GM13976 (cell line): ENCODE measurements around the gene HCFC2.

ENCODE experiments used
- DNase-seq: peaks from one replicate; pipeline ENCODE4 v3.0.0; 2012; ENCODE audit warnings: low spot score
- CTCF ChIP-seq: IDR thresholded peaks from 2 replicates; pipeline ENCODE4 v1.5.1; 2012; ENCODE audit warnings: borderline replicate concordance, mild to moderate bottlenecking; ENCODE audit not compliant: insufficient read depth; ENCODE audit errors: extremely low read depth, missing control alignments, control extremely low read depth
- in situ Hi-C: fragments of 300-500 bp; cut with MboI; formaldehyde crosslinking; loops from one replicate; pipeline ENCODE4 v1.12.0; 2022; ENCODE audit warnings: low sequenced_read_pairs, mixed read lengths, inconsistent platforms; ENCODE audit not compliant: unreplicated experiment

Gene HCFC2

GRCh38 chr12:104115587-104115975 is 51.2 kb downstream of the HCFC2 start:
- no peak for TF ChIP-seq CTCF
- DNase-seq, result no peak
- in situ Hi-C loops, result no loop called here

GRCh38 chr12:104121001-104121400 is 56.7 kb downstream of the HCFC2 start:
- TF ChIP-seq CTCF, result no peak
- no peak for DNase-seq
- in situ Hi-C loops, result no loop called here

GRCh38 chr12:104122298-104122697 is 58.0 kb downstream of the HCFC2 start:
- TF ChIP-seq CTCF, result no peak
- DNase-seq, result no peak
- in situ Hi-C loops, result no loop called here

GRCh38 chr12:104126548-104126947 is 62.2 kb downstream of the HCFC2 start:
- DNase-seq, result no peak
- in situ Hi-C loops, result no loop called here
- no peak for TF ChIP-seq CTCF

GRCh38 chr12:104130760-104131159 is 66.4 kb downstream of the HCFC2 start:
- DNase-seq, result no peak
- in situ Hi-C loops, result no loop called here
- no peak for TF ChIP-seq CTCF

GRCh38 chr12:104131609-104132008 is 67.3 kb downstream of the HCFC2 start:
- in situ Hi-C loops, result no loop called here
- no peak for TF ChIP-seq CTCF
- no peak for DNase-seq

GRCh38 chr12:104132351-104132956 is 68.1 kb downstream of the HCFC2 start:
- in situ Hi-C loops, result no loop called here
- no peak for TF ChIP-seq CTCF
- no peak for DNase-seq
